ENCODE measurements around the gene CKB.

GRCh38 chr14:103489621-103490020 is 33.0 kb downstream of the CKB start:
- no peak for TF ChIP-seq EZH2 (IDR thresholded peaks at IDR 0.05; ENCODE audit: insufficient read depth, poor library complexity, severe bottlenecking)
- no peak for TF ChIP-seq EZH2phosphoT487 (IDR thresholded peaks at IDR 0.05; ENCODE audit: insufficient read depth, low read depth)
